ENCODE data around the gene TMEM217.

Gene TMEM217

DNA sequence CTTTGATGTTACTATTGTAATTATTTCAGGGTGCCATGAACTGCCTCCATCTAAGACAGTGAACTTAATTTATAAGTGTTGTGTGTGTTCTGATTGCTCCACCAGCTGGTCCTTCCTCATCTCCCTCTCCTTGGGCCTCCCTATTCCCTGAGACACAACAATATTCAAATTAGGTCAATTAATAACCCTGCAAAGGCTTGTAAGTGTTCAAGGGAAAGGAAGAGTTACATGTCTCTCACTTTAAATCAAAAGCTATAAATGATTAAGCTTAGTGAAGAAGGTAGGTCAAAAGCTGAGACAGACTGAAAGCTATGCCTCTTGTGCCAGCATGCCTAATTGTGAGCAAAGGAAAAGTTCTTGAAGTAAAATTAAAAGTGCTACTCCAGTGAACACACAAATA lies 35.5 kb upstream of the TMEM217 start:
- H3K9me3 ChIP-seq: no peaks in the 10 kb centered on the region
- H3K4me3 ChIP-seq: no peak overlapping the region
- DNase-seq: no peak
- no peaks in the 10 kb centered on the region for H3K27me3 ChIP-seq
- no peaks in the 10 kb centered on the region for H3K4me1 ChIP-seq
- TF ChIP-seq, protein P1, sequence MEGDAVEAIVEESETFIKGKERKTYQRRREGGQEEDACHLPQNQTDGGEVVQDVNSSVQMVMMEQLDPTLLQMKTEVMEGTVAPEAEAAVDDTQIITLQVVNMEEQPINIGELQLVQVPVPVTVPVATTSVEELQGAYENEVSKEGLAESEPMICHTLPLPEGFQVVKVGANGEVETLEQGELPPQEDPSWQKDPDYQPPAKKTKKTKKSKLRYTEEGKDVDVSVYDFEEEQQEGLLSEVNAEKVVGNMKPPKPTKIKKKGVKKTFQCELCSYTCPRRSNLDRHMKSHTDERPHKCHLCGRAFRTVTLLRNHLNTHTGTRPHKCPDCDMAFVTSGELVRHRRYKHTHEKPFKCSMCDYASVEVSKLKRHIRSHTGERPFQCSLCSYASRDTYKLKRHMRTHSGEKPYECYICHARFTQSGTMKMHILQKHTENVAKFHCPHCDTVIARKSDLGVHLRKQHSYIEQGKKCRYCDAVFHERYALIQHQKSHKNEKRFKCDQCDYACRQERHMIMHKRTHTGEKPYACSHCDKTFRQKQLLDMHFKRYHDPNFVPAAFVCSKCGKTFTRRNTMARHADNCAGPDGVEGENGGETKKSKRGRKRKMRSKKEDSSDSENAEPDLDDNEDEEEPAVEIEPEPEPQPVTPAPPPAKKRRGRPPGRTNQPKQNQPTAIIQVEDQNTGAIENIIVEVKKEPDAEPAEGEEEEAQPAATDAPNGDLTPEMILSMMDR (IDR thresholded peaks at IDR 0.05): no peak
- intact Hi-C loops (cut with DNase I; ENCODE audit: low total_unique reads): no loop called here
- H3K27ac ChIP-seq: no peak overlapping the region
- peaks cover 15 to 84% (median 63%) of the 10 kb centered on the region in 3 donors for H3K36me3 ChIP-seq

DNA sequence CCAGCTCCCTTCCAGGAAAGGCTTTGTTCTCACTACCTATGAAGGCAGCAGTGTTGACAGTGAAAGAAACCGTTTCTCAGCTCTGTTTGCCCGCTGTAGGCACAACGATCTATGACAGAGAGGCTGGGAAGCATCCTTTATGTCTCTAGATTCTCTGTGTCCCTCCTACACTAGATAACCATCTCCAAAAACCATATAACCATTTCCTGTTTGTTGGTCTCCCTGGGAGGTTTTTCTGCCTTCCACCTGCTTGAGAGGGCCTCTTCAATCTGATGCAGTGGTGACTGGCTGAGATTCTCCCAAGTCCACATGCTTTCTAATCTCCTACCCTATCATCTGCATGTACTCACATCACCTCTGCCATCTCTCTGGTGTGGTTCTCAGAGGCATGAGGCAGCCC lies 32.0 kb upstream of the TMEM217 start:
- intact Hi-C loops (cut with DNase I; ENCODE audit: low total_unique reads): no loop called here
- H3K27ac ChIP-seq: no peak overlapping the region
- no peaks in the 10 kb centered on the region for H3K9me3 ChIP-seq
- TF ChIP-seq, protein P1 (IDR thresholded peaks at IDR 0.05): no peak
- no peak for DNase-seq
- peaks cover 20 to 96% (median 70%) of the 10 kb centered on the region in 3 donors for H3K36me3 ChIP-seq
- H3K4me1 ChIP-seq: peaks cover 0 to 2% (median 1%) of the 10 kb centered on the region in 4 donors
- no peaks in the 10 kb centered on the region for H3K27me3 ChIP-seq
- no peak overlapping the region for H3K4me3 ChIP-seq

DNA sequence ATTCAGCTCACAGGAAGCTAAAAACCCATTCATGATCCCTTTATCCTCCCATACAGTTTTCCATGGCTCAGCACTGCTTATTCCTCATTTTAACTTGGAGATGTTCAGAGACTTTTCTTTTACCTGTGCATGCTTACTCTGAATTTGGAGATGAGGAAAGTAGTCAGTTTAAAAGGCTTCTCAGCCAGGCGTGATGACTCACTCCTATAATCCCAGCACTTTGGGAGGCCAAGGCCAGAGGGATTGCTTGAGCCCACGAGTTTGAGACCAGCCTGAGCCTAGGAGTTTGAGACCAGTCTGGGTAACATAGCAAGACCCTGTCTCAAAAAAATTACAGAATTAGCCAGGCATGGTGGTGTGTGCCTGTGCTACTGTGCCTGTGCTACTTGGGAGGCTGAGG lies 30.3 kb upstream of the TMEM217 start:
- Histone ChIP-seq H3K36me3 (peaks cover 25 to 99% (median 56%) of the 10 kb centered on the region in 3 donors), H3K27me3 (no peaks in the 10 kb centered on the region), H3K27ac (no peak overlapping the region), H3K9me3 (no peaks in the 10 kb centered on the region), H3K4me1 (peaks cover 0 to 19% (median 18%) of the 10 kb centered on the region in 4 donors), H3K4me3 (no peak overlapping the region)
- intact Hi-C loops (cut with DNase I; ENCODE audit: low total_unique reads): no loop called here
- DNase-seq: no peak
- TF ChIP-seq, protein P1 (IDR thresholded peaks at IDR 0.05): no peak

DNA sequence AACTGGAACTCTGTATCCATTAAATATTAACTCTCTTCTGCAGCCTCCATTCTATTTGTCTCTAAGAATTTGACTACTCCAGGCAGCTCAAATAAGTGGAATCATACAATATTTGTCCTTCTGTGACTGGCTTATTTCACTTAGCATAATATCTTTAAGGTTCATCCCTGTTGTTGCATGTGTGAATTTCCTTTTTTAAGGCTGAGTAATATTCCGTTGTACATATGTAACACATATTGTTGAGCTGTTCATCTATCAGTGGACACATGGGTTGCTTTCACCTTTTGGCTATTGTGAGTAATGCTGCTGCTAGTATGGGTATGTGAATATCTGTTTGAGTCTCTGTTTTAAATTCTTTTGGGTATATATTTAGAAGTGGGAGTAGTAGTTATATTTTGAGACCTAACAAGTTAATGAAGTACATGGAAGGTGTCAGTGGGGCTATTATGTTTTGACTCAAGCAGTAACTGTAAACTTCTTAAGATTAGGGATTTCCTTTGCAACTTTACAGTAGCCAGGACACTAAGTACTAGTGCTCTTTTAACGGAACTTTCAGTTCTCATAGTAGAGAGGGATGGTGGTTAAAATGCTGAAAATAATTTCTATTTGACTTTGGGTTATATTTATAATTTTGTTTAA lies 29.7 kb upstream of the TMEM217 start:
- intact Hi-C loops (cut with DNase I; ENCODE audit: low total_unique reads): no loop called here
- H3K4me3 ChIP-seq: no peak overlapping the region
- no peak for DNase-seq
- TF ChIP-seq, protein P1 (IDR thresholded peaks at IDR 0.05): no peak
- H3K36me3 ChIP-seq: peaks cover 25 to 99% (median 53%) of the 10 kb centered on the region in 3 donors
- no peaks in the 10 kb centered on the region for H3K9me3 ChIP-seq
- H3K4me1 ChIP-seq: peaks cover 0 to 25% (median 24%) of the 10 kb centered on the region in 4 donors
- no peaks in the 10 kb centered on the region for H3K27me3 ChIP-seq
- H3K27ac ChIP-seq: no peak overlapping the region

DNA sequence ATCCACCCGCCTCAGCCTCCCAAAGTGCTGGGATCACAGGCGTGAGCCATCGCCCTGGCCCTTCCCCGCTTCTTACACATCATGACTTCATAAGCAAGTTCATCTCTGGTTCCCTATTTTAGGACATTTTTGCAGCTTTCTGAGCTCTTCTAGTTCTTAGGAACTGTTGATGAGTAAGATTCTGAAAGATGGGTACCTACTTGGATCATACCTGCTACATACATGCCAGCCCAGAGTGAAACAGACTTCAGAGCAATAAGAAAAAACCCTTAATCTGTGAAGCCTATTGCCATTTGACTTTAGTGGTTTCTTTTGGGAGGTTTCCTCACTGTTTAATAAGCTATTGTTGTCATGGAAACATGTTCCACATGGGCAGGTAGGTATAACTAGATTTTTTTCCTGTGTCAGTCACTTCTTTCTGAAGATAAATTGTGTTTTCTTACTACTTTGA lies 27.9 kb upstream of the TMEM217 start:
- intact Hi-C loops (cut with DNase I; ENCODE audit: low total_unique reads): no loop called here
- Histone ChIP-seq H3K4me3 (no peak overlapping the region), H3K36me3 (peaks cover 14 to 89% (median 39%) of the 10 kb centered on the region in 3 donors), H3K27me3 (no peaks in the 10 kb centered on the region), H3K27ac (no peak overlapping the region), H3K9me3 (no peaks in the 10 kb centered on the region), H3K4me1 (peaks cover 0 to 42% (median 27%) of the 10 kb centered on the region in 4 donors)
- no peak for DNase-seq
- TF ChIP-seq, protein P1 (IDR thresholded peaks at IDR 0.05): no peak

All from tibial artery (tissue), 4 donors.